ENCODE measurements around the gene PLCH2.

Gene PLCH2

DNA sequence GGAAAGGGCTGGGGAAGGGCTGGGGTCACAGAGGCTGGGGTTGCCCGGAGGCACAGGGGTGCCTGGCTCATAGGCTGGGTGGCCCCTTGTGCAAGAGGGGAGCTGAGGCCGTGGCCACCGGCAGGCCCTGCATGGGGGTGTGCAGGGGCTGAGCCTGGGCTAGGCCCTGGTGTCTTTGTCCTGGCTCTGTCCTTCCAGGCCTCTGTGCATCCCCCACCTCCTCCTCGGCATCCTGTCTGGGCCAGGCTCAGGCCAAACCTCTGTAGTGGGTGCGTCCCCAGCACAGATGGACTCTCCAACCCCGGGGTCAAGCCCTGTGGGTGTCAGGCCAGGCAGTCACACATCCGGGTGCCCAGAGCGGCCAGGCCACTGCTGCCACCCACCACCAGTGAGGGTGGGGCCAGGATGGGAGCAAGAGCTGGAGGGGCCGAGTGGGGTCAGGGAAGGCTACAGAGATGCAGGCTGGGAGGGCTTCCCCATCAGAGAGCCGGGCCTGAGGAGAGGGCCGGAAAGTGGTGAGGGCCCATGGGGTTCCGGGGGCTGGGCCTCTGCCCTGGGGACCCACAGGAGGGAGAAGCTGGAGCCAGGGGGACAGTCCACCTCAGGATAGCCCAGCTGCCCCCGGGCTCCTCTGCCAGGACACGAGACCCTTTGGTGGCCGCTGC is 30.9 kb downstream of the PLCH2 start:
- no peak for FAIRE-seq
- no peak for DNase-seq (ENCODE audit: extremely low spot score, insufficient read length, low read depth)

- DNase-seq (ENCODE audit: extremely low spot score, insufficient read length, low read depth), result no peak
Measured at GRCh38 chr1:2507744-2508155, 31.7 kb downstream of the PLCH2 start.

DNA sequence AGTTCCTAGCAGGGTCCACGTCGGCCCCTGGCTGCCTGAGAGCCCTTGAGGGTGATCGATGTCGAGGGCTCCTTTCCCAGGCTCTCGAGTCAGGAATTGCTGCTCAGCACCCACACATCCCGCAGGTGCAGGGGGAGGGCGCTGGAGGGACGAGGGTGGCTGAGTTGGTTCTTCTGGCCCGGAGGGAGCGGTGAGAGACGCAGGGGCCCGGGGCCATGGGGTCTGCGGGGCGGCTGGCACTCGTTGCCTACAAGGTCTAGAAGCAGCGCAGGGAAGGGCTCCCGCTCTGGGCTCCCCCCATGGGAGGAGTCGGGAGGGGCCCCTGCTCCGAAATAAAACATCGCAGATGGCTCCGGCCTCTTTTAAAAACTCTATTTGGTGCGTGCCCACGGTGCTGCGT is 32.1 kb downstream of the PLCH2 start:
- FAIRE-seq (no peak), DNase-seq (ENCODE audit: extremely low spot score, insufficient read length, low read depth) (no peak)

More at GRCh38 chr1:2507744-2508155, 31.7 kb downstream of the PLCH2 start:
- FAIRE-seq, result no peak

DNA sequence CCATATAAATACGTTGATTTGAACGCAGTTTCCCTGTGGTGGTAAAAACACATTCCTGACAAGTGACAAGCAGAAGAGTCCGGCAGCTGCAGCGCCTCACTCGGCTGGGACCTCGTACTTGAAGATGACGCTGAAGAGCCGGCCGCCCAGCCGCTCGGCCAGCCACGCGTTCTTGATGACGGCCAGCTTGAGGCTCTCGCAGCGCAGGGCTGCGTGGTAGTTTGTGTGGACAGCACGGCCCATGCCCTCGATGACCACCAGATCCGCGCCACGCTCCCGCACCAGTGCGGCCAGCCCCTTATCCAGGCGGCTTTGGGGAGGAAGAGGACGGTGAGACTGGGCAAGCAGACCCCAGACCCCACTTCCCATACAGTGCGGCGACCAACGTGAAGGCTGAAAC is 32.7 kb downstream of the PLCH2 start:
- FAIRE-seq (no peak), DNase-seq (ENCODE audit: extremely low spot score, insufficient read length, low read depth) (no peak)

DNA sequence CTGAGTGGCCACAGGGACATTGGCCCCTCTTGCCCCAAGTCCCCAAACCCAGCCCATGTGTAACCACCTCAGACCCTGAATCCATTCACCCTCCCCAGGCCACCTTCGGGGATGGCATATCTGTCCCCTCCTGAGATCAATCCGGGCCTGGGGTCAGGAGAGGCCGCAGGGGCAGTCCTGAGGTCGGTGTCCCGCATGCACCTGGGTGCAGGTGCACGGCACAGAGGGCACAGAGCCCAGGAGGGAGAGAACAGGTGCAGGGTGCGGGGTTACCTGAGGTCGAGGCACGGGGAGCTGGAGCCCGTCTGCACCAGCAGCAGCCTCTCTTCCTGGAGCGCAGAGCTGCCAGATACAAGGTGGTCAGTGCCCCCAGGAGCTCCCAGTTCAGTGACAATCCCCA is 33.5 kb downstream of the PLCH2 start:
- FAIRE-seq (no peak), DNase-seq (ENCODE audit: extremely low spot score, insufficient read length, low read depth) (no peak)

- DNase-seq (ENCODE audit: extremely low spot score, insufficient read length, low read depth) (no peak), FAIRE-seq (no peak)
Measured at GRCh38 chr1:2510366-2511155, 34.5 kb downstream of the PLCH2 start.

GRCh38 chr1:2512862-2513421 is 36.9 kb downstream of the PLCH2 start:
- DNase-seq (ENCODE audit: extremely low spot score, insufficient read length, low read depth) (no peak), FAIRE-seq (no peak)

DNA sequence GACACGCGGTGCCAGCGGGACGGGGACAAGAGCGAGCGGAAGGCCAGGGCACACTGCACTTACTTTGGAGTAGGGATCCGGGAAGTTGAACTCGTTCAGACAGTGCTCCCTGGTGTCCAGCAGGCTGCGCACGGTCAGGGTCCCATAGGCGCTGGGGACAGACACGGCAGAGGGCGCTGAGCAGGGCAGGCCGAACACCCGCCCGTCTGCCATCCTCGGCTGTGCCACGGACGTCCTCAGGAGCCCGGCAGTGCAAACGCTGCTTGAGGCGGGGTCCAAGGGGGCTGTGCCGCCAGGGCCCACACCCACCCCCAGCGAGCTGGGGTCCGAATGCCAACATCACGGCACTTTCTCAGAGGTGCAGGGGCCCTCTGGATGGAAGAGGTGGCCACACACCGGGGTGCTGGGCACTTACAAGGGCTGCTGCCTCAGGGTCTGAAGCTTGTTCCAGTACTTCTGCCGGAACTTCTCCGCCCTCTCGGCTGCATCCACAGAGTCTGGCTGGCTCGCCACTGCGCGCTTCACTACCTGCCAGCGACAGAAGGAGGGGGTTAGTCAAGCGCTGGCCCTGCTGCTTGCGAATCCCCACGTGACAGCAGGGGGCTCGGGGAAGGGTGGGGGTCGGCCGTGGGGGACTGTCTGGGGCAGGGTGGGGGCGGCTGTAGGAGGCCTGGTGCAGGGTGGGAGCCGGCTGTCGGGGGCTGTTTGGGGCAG is 38.0 kb downstream of the PLCH2 start:
- FAIRE-seq, result no peak
- no peak for DNase-seq (ENCODE audit: extremely low spot score, insufficient read length, low read depth)

DNA sequence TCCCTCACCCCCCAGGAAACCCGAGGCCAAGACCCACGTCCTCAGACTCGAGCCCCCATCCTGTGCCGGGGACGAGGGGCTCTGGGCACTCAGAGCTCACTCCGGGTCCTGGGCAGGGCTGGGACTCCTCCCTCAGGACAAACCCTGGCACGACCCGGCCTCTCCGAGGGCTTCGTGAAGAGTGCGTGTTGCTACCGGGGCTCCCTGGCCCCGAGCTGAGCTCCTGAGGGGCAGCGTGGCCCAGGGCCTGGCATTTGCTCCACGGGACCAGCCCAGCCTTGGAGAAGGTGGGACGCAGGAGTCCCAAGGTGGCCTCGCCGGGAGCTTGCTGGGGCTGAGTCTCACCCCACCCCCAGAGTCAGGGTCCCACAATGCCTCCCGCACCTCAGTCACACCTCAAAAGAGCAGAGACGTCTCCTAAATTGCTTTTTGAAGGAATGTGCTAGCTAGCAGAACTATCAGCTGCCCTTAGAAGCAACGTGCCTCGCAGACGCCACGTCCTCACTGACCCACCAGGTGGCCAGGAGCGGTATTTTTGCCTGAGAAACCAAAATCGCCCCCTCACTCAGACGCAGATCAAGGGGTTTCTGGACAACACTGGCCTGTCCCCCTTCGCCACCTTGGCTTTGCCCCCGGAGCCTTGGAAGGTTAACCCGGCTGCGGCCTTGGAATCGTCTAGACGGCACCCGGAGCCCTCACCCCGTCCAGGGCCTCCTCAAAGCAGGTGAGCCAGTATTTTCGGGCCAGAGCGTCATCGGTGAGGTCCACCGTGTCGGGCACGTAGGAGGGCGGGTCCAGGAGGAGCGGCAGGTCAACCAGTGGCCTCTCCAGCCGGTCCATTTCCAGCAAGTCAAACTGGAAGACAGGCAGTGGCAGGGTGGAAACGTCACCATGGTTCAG is 39.0 kb downstream of the PLCH2 start:
- DNase-seq (ENCODE audit: extremely low spot score, insufficient read length, low read depth) (no peak), FAIRE-seq (no peak)

- no peak for FAIRE-seq
- no peak for DNase-seq (ENCODE audit: extremely low spot score, insufficient read length, low read depth)
Measured at GRCh38 chr1:2515763-2516080, 39.6 kb downstream of the PLCH2 start.

- FAIRE-seq, result no peak
- DNase-seq (ENCODE audit: extremely low spot score, insufficient read length, low read depth), result no peak
Measured at GRCh38 chr1:2516124-2516523, 40.0 kb downstream of the PLCH2 start.

DNA sequence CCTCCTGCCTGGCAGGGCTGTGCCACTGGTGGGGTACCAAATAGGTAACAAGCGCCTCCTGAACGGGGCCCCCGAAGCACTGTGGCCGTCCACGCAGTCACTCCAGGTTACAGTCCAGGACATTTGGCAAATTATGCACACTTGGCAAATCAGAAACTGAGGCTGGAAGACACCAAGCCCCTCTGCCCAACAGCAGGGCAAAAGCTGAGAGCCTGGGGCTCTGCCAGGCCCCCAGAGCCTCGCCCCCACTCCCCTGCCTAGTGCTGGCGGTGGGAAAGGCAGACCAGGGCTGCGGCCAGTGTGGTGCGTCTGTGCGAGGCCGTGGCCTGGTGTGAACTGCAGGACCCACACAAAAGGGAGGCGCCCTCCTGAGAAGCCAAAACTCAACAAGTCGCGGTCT is 40.9 kb downstream of the PLCH2 start:
- DNase-seq (ENCODE audit: extremely low spot score, insufficient read length, low read depth) (no peak), FAIRE-seq (no peak)

DNA sequence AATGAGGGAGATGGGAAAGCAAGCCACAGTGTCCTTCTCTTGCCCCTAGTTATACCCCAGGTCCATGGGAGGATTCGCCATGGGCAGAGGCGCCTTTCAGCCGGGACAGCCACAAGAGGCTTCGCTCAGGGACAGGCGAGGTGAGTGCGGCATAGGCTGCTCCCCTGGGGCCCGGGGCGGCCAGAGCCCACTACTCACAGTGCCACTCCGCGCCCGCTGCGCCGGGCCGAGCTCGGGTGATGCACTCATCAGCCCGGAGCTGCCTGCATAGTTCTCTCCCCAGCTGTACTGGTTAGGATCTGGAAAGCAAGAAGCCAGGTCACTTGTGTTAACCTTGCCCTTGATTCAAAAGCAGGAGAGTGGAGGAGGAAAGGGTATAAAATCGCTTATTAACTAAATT is 41.9 kb downstream of the PLCH2 start:
- FAIRE-seq (no peak), DNase-seq (ENCODE audit: extremely low spot score, insufficient read length, low read depth) (no peak)

- DNase-seq (ENCODE audit: extremely low spot score, insufficient read length, low read depth), result no peak
- FAIRE-seq, result no peak
Measured at GRCh38 chr1:2518528-2518927, 42.4 kb downstream of the PLCH2 start.

DNA sequence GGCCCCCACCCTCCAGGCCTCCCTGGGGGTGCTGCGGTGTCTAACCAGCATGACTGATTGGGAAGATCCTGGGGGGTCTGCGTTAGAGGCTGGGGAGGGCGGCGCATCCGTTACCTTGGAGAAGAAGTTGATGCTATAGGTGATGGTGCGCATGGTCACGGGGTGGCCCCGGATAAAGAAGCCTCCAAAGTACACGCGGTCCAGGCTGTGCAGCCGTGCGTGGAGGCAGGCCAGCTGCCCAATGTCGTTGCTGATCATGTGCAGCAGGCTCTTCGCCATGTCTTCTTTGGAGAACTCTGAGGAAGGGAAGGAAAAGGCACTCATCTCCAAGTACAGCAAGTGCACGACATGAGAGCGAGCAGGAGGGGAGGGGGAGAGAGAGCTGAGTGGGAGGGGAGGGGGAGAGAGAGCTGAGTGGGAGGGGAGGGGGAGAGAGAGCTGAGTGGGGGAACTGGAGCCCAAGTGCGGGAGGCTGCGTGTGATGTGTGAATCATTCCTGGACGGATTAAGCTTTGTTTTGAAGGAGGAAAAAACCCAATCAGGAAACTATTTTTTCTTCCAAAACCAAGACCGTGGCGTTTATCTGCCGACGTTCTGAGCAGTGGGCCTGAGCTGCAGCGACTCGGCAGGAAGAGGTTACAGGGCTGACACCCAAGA is 43.1 kb downstream of the PLCH2 start:
- DNase-seq (ENCODE audit: extremely low spot score, insufficient read length, low read depth) (no peak), FAIRE-seq (no peak)

GRCh38 chr1:2519729-2520128 is 43.6 kb downstream of the PLCH2 start:
- DNase-seq (ENCODE audit: extremely low spot score, insufficient read length, low read depth) (no peak), FAIRE-seq (no peak)

- no peak for FAIRE-seq
- no peak for DNase-seq (ENCODE audit: extremely low spot score, insufficient read length, low read depth)
Measured at GRCh38 chr1:2520206-2520605, 44.1 kb downstream of the PLCH2 start.

GRCh38 chr1:2520806-2521205 is 44.7 kb downstream of the PLCH2 start:
- FAIRE-seq (no peak), DNase-seq (ENCODE audit: extremely low spot score, insufficient read length, low read depth) (no peak)

- DNase-seq (ENCODE audit: extremely low spot score, insufficient read length, low read depth) (no peak), FAIRE-seq (no peak)
Measured at GRCh38 chr1:2522230-2522629, 46.1 kb downstream of the PLCH2 start.
